ENCODE results near the gene NTN1.
A peak's percentile ranks its signal among the peaks of the same experiment; 100 is the strongest.

Gene NTN1

GRCh38 chr17:8975091-8975725, 46.1 kb upstream of the NTN1 start (continued):
- TF ChIP-seq ZBTB49 (tag by site-specific recombination; IDR thresholded peaks at IDR 0.05; ENCODE audit: low read depth) (no peak), RBAK (tag by site-specific recombination; IDR thresholded peaks at IDR 0.05) (no peak), ZNF623 (tag by site-specific recombination; IDR thresholded peaks at IDR 0.05) (peak; percentile 76), ZFP41 (tag by site-specific recombination; IDR thresholded peaks at IDR 0.05; ENCODE audit: borderline replicate concordance) (no peak), ZNF2 (tag by site-specific recombination; IDR thresholded peaks at IDR 0.05) (no peak), PRDM1 (tag by site-specific recombination; IDR thresholded peaks at IDR 0.05) (no peak), REPIN1 (tag by site-specific recombination; IDR thresholded peaks at IDR 0.05; ENCODE audit: low read depth) (no peak), PBX3 (CRISPR knock-in tag; IDR thresholded peaks at IDR 0.05) (no peak), ZNF169 (tag by site-specific recombination; IDR thresholded peaks at IDR 0.05) (no peak), SP2 (tag by site-specific recombination; IDR thresholded peaks at IDR 0.05) (no peak), SP7 (tag by site-specific recombination; IDR thresholded peaks at IDR 0.05) (no peak), ZBTB8A (tag by site-specific recombination; IDR thresholded peaks at IDR 0.05) (peak; percentile 74), ZBTB44 (tag by site-specific recombination; IDR thresholded peaks at IDR 0.05) (no peak), ZNF785 (tag by site-specific recombination; IDR thresholded peaks at IDR 0.05) (no peak), GLIS1 (tag by site-specific recombination; IDR thresholded peaks at IDR 0.05) (no peak), ZSCAN16 (tag by site-specific recombination; IDR thresholded peaks at IDR 0.05) (no peak), ZNF624 (tag by site-specific recombination; IDR thresholded peaks at IDR 0.05) (no peak), ZNF248 (tag by site-specific recombination; IDR thresholded peaks at IDR 0.05) (no peak), ZNF146 (tag by site-specific recombination; IDR thresholded peaks at IDR 0.05) (no peak), ZNF610 (tag by site-specific recombination; IDR thresholded peaks at IDR 0.05; ENCODE audit: borderline replicate concordance) (no peak), ZNF16 (tag by site-specific recombination; IDR thresholded peaks at IDR 0.05; ENCODE audit: low read depth) (no peak), ZNF560 (tag by site-specific recombination; IDR thresholded peaks at IDR 0.05; ENCODE audit: borderline replicate concordance) (0 out of 2 replicates have a peak, but pooled peaks have one; percentile 15), YY1 (tag by site-specific recombination; IDR thresholded peaks at IDR 0.05) (no peak), AEBP2 (tag by site-specific recombination; IDR thresholded peaks at IDR 0.05; ENCODE audit: borderline replicate concordance) (peak; percentile 40; the same call in 1 of the 2 replicates), ZNF155 (tag by site-specific recombination; IDR thresholded peaks at IDR 0.05) (no peak), ZNF510 (tag by site-specific recombination; IDR thresholded peaks at IDR 0.05; ENCODE audit: insufficient replicate concordance) (no peak), ZNF175 (tag by site-specific recombination; IDR thresholded peaks at IDR 0.05) (no peak), ZNF404 (tag by site-specific recombination; IDR thresholded peaks at IDR 0.05) (no peak)
- TF ChIP-seq, protein P1, sequence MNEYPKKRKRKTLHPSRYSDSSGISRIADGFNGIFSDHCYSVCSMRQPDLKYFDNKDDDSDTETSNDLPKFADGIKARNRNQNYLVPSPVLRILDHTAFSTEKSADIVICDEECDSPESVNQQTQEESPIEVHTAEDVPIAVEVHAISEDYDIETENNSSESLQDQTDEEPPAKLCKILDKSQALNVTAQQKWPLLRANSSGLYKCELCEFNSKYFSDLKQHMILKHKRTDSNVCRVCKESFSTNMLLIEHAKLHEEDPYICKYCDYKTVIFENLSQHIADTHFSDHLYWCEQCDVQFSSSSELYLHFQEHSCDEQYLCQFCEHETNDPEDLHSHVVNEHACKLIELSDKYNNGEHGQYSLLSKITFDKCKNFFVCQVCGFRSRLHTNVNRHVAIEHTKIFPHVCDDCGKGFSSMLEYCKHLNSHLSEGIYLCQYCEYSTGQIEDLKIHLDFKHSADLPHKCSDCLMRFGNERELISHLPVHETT (tag by site-specific recombination; IDR thresholded peaks at IDR 0.05): no peak
- TF ChIP-seq, protein P2, sequence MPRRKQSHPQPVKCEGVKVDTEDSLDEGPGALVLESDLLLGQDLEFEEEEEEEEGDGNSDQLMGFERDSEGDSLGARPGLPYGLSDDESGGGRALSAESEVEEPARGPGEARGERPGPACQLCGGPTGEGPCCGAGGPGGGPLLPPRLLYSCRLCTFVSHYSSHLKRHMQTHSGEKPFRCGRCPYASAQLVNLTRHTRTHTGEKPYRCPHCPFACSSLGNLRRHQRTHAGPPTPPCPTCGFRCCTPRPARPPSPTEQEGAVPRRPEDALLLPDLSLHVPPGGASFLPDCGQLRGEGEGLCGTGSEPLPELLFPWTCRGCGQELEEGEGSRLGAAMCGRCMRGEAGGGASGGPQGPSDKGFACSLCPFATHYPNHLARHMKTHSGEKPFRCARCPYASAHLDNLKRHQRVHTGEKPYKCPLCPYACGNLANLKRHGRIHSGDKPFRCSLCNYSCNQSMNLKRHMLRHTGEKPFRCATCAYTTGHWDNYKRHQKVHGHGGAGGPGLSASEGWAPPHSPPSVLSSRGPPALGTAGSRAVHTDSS (tag by site-specific recombination; IDR thresholded peaks at IDR 0.05): no peak

Measured in HEK293 (cell line).